Neuronal stem cell (in vitro differentiated cells): Measurements from ENCODE around the gene ESYT1.
A peak's percentile ranks its signal among the peaks of the same experiment; 100 is the strongest.

Experiments
- DNase-seq: peaks from one replicate; pipeline ENCODE4 v3.0.0-alpha.2; 2013; ENCODE audit warnings: low spot score
- H2AFZ ChIP-seq: one replicate; pipeline ENCODE4 v1.6.1; 2013; ENCODE audit warnings: mild to moderate bottlenecking, low read length, inconsistent platforms
- H2AK5ac ChIP-seq: 2 replicates; pipeline ENCODE4 v1.6.1; 2013; ENCODE audit warnings: low read depth, mild to moderate bottlenecking, inconsistent platforms, low read length, moderate library complexity, mixed read lengths
- H2BK120ac ChIP-seq: 2 replicates; pipeline ENCODE4 v1.6.1; 2013; ENCODE audit warnings: low read depth, mild to moderate bottlenecking, inconsistent platforms, low read length, moderate library complexity, mixed read lengths
- H2BK12ac ChIP-seq: one replicate; pipeline ENCODE4 v1.6.1; 2013; ENCODE audit warnings: low read length, inconsistent platforms
- H2BK15ac ChIP-seq: 2 replicates; pipeline ENCODE4 v1.6.1; 2013; ENCODE audit warnings: mild to moderate bottlenecking, low read length, inconsistent platforms, mixed read lengths
- H2BK5ac ChIP-seq: one replicate; pipeline ENCODE4 v1.6.1; 2013; ENCODE audit warnings: inconsistent platforms, mild to moderate bottlenecking, low read length, moderate library complexity
- H3K14ac ChIP-seq: one replicate; pipeline ENCODE4 v1.6.1; 2013; ENCODE audit warnings: low read length, inconsistent platforms
- H3K18ac ChIP-seq: 2 replicates; pipeline ENCODE4 v1.6.1; 2013; ENCODE audit warnings: low read length, inconsistent platforms
- H3K23ac ChIP-seq: 2 replicates; pipeline ENCODE4 v1.6.1; 2013; ENCODE audit warnings: low read depth, mild to moderate bottlenecking, mixed read lengths, low read length, inconsistent platforms; ENCODE audit not compliant: poor library complexity
- H3K27ac ChIP-seq: replicated peaks from 3 replicates; pipeline ENCODE4 v1.5.1; 2013; ENCODE audit warnings: low read length, inconsistent platforms
- H3K27me3 ChIP-seq, 3 experiments: 2 replicates each; pipeline ENCODE4 v1.6.1; 2013; ENCODE audit warnings: low read length in 3 of 3, mild to moderate bottlenecking in 2 of 3, inconsistent platforms in 1 of 3, low read depth in 1 of 3, mixed read lengths in 1 of 3, moderate library complexity in 1 of 3; ENCODE audit not compliant: control insufficient read depth in 3 of 3, insufficient read depth in 3 of 3
- H3K36me3 ChIP-seq, 2 donors: replicated peaks in 1 of 2; 2 replicates each; pipeline ENCODE4 v1.6.1; 2013; ENCODE audit warnings: low read length in 2 of 2; ENCODE audit not compliant: control insufficient read depth in 2 of 2, insufficient read depth in 2 of 2
- H3K4ac ChIP-seq: 2 replicates; pipeline ENCODE4 v1.6.1; 2013; ENCODE audit warnings: inconsistent platforms, mild to moderate bottlenecking, low read length, moderate library complexity
- H3K4me1 ChIP-seq, 2 donors: 1 replicate in 1 of 2; 2 replicates in 1 of 2; pipeline ENCODE4 v1.6.1; 2013; ENCODE audit warnings: low read length in 2 of 2, low read depth in 1 of 2; ENCODE audit not compliant: control insufficient read depth in 2 of 2, insufficient read depth in 1 of 2
- H3K4me2 ChIP-seq: one replicate; pipeline ENCODE4 v1.6.1; 2013; ENCODE audit warnings: mild to moderate bottlenecking, low read length, inconsistent platforms; ENCODE audit not compliant: insufficient read depth, poor library complexity, severe bottlenecking
- H3K4me3 ChIP-seq, 2 donors: 2 replicates each; pipeline ENCODE4 v1.5.1; 2013; ENCODE audit warnings: low read length in 2 of 2, mild to moderate bottlenecking in 2 of 2, inconsistent platforms in 1 of 2, moderate library complexity in 1 of 2
- H3K79me1 ChIP-seq: one replicate; pipeline ENCODE4 v1.6.1; 2013; ENCODE audit warnings: low read depth, mild to moderate bottlenecking, inconsistent platforms, low read length, moderate library complexity
- H3K9ac ChIP-seq: one replicate; pipeline ENCODE4 v1.6.1; 2013; ENCODE audit warnings: mild to moderate bottlenecking, low read depth, low read length, inconsistent platforms; ENCODE audit not compliant: poor library complexity
- H3K9me3 ChIP-seq, 2 donors: replicated peaks in 1 of 2; 2 replicates each; pipeline versions ENCODE3 to v1.6.1; 2013; ENCODE audit warnings: low read length in 2 of 2, mild to moderate bottlenecking in 2 of 2, inconsistent platforms in 1 of 2, low read depth in 1 of 2, mixed read lengths in 1 of 2, moderate library complexity in 1 of 2; ENCODE audit not compliant: control insufficient read depth in 2 of 2, insufficient read depth in 1 of 2
- H4K8ac ChIP-seq: one replicate; pipeline ENCODE4 v1.6.1; 2013; ENCODE audit warnings: low read depth, mild to moderate bottlenecking, inconsistent platforms, low read length, moderate library complexity
- H4K91ac ChIP-seq: one replicate; pipeline ENCODE4 v1.6.1; 2013; ENCODE audit warnings: low read length, low read depth, mild to moderate bottlenecking, inconsistent platforms; ENCODE audit not compliant: poor library complexity
- WGBS, 2 donors: extraction: QIAGEN DNeasy Blood & Tissue Kit; methylation state at CpG; one replicate each; pipeline ENCODE4 v1.1.7; 2013; ENCODE audit warnings: missing lambda C conversion rate in 2 of 2, mixed read lengths in 1 of 2; ENCODE audit not compliant: insufficient read length in 2 of 2, insufficient replicate concordance in 1 of 2; ENCODE audit errors: extremely low coverage in 2 of 2; 5-methylcytosine and 5-hydroxymethylcytosine counted together

The ESYT1 gene

GRCh38 chr12:56086608-56087007, 41.5 kb upstream of the ESYT1 start:
- Histone ChIP-seq H3K36me3 (no peaks in the 10 kb centered on the region), H3K9me3 (no peaks in the 10 kb centered on the region), H2AFZ (no peak overlapping the region), H2AK5ac (no peak overlapping the region), H3K9ac (no peak overlapping the region), H3K14ac (no peak overlapping the region), H2BK5ac (no peak overlapping the region), H4K8ac (no peak overlapping the region), H3K4me3 (no peak overlapping the region), H3K23ac (no peak overlapping the region), H3K27me3 (peaks cover 0 to 29% (median 0%) of the 10 kb centered on the region in 3 experiments), H3K4ac (no peak overlapping the region), H2BK15ac (no peak overlapping the region), H2BK12ac (no peak overlapping the region), H3K4me1 (peaks cover 0 to 2% of the 10 kb centered on the region in 2 donors), H3K27ac (no peak overlapping the region), H4K91ac (no peak overlapping the region), H3K79me1 (no peaks in the 10 kb centered on the region), H3K4me2 (no peak overlapping the region), H3K18ac (no peak overlapping the region), H2BK120ac (no peak overlapping the region)
- DNase-seq: no peak
- WGBS, 2 donors: no CpG with 5 or more reads among the region's 6 CpGs

- H2BK5ac ChIP-seq: no peak overlapping the region
- H3K4me2 ChIP-seq: no peak overlapping the region
- H3K14ac ChIP-seq: no peak overlapping the region
- no peak overlapping the region for H2BK15ac ChIP-seq
- no peak overlapping the region for H4K8ac ChIP-seq
- no peaks in the 10 kb centered on the region for H3K4me1 ChIP-seq
- no peak overlapping the region for H2AK5ac ChIP-seq
- H3K9me3 ChIP-seq: no peaks in the 10 kb centered on the region
- H2BK120ac ChIP-seq: no peak overlapping the region
- no peaks in the 10 kb centered on the region for H3K36me3 ChIP-seq
- H2BK12ac ChIP-seq: no peak overlapping the region
- no peak for DNase-seq
- H3K4ac ChIP-seq: no peak overlapping the region
- WGBS, 2 donors: no CpG with 5 or more reads among the region's 6 CpGs
- no peak overlapping the region for H3K18ac ChIP-seq
- H3K27ac ChIP-seq: no peak overlapping the region
- no peak overlapping the region for H3K4me3 ChIP-seq
- no peaks in the 10 kb centered on the region for H3K79me1 ChIP-seq
- H4K91ac ChIP-seq: no peak overlapping the region
- H2AFZ ChIP-seq: no peak overlapping the region
- H3K9ac ChIP-seq: no peak overlapping the region
- H3K23ac ChIP-seq: no peak overlapping the region
- H3K27me3 ChIP-seq: peaks cover 0 to 23% (median 0%) of the 10 kb centered on the region in 3 experiments
Observed at GRCh38 chr12:56087220-56087619, 40.8 kb upstream of the ESYT1 start.

GRCh38 chr12:56097738-56098137, 30.3 kb upstream of the ESYT1 start:
- H2BK120ac ChIP-seq: no peak overlapping the region
- no peaks in the 10 kb centered on the region for H3K79me1 ChIP-seq
- no peak overlapping the region for H2AFZ ChIP-seq
- H3K4me2 ChIP-seq: no peak overlapping the region
- H2BK15ac ChIP-seq: no peak overlapping the region
- no peak overlapping the region for H3K27ac ChIP-seq
- H2BK5ac ChIP-seq: no peak overlapping the region
- no peak overlapping the region for H3K9ac ChIP-seq
- H3K14ac ChIP-seq: no peak overlapping the region
- no peak overlapping the region for H4K91ac ChIP-seq
- no CpG with 5 or more reads among the region's 6 CpGs for WGBS, 2 donors
- no peaks in the 10 kb centered on the region for H3K36me3 ChIP-seq
- H3K4ac ChIP-seq: no peak overlapping the region
- H3K9me3 ChIP-seq: peaks cover 0 to under 1% of the 10 kb centered on the region in 2 donors
- H2BK12ac ChIP-seq: no peak overlapping the region
- no peaks in the 10 kb centered on the region for H3K4me1 ChIP-seq
- H2AK5ac ChIP-seq: no peak overlapping the region
- no peak overlapping the region for H3K18ac ChIP-seq
- peak overlapping the region in 1 of 2 donors; percentile 34 for H3K4me3 ChIP-seq
- no peak overlapping the region for H3K23ac ChIP-seq
- peaks cover 0 to 18% (median 0%) of the 10 kb centered on the region in 3 experiments for H3K27me3 ChIP-seq
- no peak for DNase-seq
- H4K8ac ChIP-seq: no peak overlapping the region

- Histone ChIP-seq H2BK12ac (no peak overlapping the region), H3K4me2 (no peak overlapping the region), H3K4ac (no peak overlapping the region), H4K8ac (no peak overlapping the region), H3K27me3 (peaks cover 0 to 18% (median 0%) of the 10 kb centered on the region in 3 experiments), H3K4me1 (peaks cover 0 to 2% of the 10 kb centered on the region in 2 donors), H3K9ac (no peak overlapping the region), H2BK5ac (no peak overlapping the region), H2AFZ (no peak overlapping the region), H2AK5ac (no peak overlapping the region), H2BK120ac (no peak overlapping the region), H2BK15ac (no peak overlapping the region), H3K79me1 (no peaks in the 10 kb centered on the region), H3K9me3 (no peaks in the 10 kb centered on the region), H3K14ac (no peak overlapping the region), H3K36me3 (no peaks in the 10 kb centered on the region), H3K18ac (no peak overlapping the region), H4K91ac (no peak overlapping the region), H3K23ac (no peak overlapping the region), H3K27ac (no peak overlapping the region), H3K4me3 (no peak overlapping the region)
- no CpG with 5 or more reads among the region's 3 CpGs for WGBS, 2 donors
- no peak for DNase-seq
Observed at GRCh38 chr12:56098592-56098991, 29.5 kb upstream of the ESYT1 start.
